ENCODE measurements around the gene MLPH.
"Not testable (repeated sequence)": the region's sequence is repeated elsewhere in the genome, so short reads cannot be mapped to it uniquely, and the experiment has no call there.

MLPH gene

GRCh38 chr2:237459226-237459625, 27.8 kb upstream of the MLPH start:
- DNase-seq: no peak

GRCh38 chr2:237459741-237460174, 27.3 kb upstream of the MLPH start:
- no peak for DNase-seq

GRCh38 chr2:237464757-237465391, 22.2 kb upstream of the MLPH start:
- no peak for DNase-seq

- DNase-seq: no peak
Measured at GRCh38 chr2:237465515-237466148, 21.4 kb upstream of the MLPH start.

GRCh38 chr2:237466211-237466610, 20.8 kb upstream of the MLPH start:
- no peak for DNase-seq

GRCh38 chr2:237467447-237468179, 19.4 kb upstream of the MLPH start:
- DNase-seq: no peak

- not testable (repeated sequence) for DNase-seq
Measured at GRCh38 chr2:237469410-237469809, 17.6 kb upstream of the MLPH start.

GRCh38 chr2:237469849-237470248, 17.2 kb upstream of the MLPH start:
- DNase-seq: no peak

GRCh38 chr2:237470914-237471313, 16.1 kb upstream of the MLPH start:
- no peak for DNase-seq

GRCh38 chr2:237471438-237472186, 15.4 kb upstream of the MLPH start:
- peak; percentile 27 to 29 for DNase-seq

GRCh38 chr2:237472187-237472712, 14.8 kb upstream of the MLPH start:
- no peak for DNase-seq

GRCh38 chr2:237472909-237473877, 13.9 kb upstream of the MLPH start:
- no peak for DNase-seq

GRCh38 chr2:237473878-237474441, 13.1 kb upstream of the MLPH start:
- peak in 1 of 2 donors; percentile 17 for DNase-seq

GRCh38 chr2:237474442-237474911, 12.6 kb upstream of the MLPH start:
- DNase-seq: no peak

- peak; percentile 74 to 79 for DNase-seq
Measured at GRCh38 chr2:237474931-237475703, 11.9 kb upstream of the MLPH start.

- peak in 1 of 2 donors; percentile 7 for DNase-seq
Measured at GRCh38 chr2:237475704-237476141, 11.3 kb upstream of the MLPH start.

GRCh38 chr2:237478095-237478494, 9.0 kb upstream of the MLPH start:
- DNase-seq: no peak

GRCh38 chr2:237478979-237479378, 8.1 kb upstream of the MLPH start:
- DNase-seq: no peak

GRCh38 chr2:237479747-237480146, 7.3 kb upstream of the MLPH start:
- no peak for DNase-seq

- no peak for DNase-seq
Measured at GRCh38 chr2:237480556-237480955, 6.5 kb upstream of the MLPH start.
